Prostate gland (tissue), 2 donors: Measurements from ENCODE around the gene PAX4.

Source experiments
- CTCF ChIP-seq, 4 experiments: fragments of 200-600 bp in 2 of 4; fragments of 450-650 bp in 2 of 4; sonication (generic) in 2 of 4; IDR thresholded peaks; 1 replicate in 3 of 4; 2 replicates in 1 of 4; pipeline ENCODE4 v1.5.1; 2016 to 2019; ENCODE audit warnings: antibody characterized with exemption in 4 of 4, mild to moderate bottlenecking in 2 of 4, moderate library complexity in 2 of 4
- POLR2A ChIP-seq: fragments of 450-650 bp; IDR thresholded peaks from one replicate; pipeline ENCODE4 v1.6.1; 2016; ENCODE audit warnings: antibody characterized with exemption, mild to moderate bottlenecking

- peak in 3 of 4 experiments; percentile 28 to 53 (median 29) for TF ChIP-seq CTCF (IDR thresholded peaks at IDR 0.05)
- TF ChIP-seq POLR2A, result no peak
These were observed 29.1 kb downstream of the PAX4 start for GRCh38 chr7:127588697-127589482.
